Stimulated activated CD8-positive, alpha-beta memory T cell treated with anti-CD3 and anti-CD28 coated beads, Interleukin-15, amount 100 ng/mL, for 4 hours (primary cell): ENCODE results near the gene FOXL2.
A peak's percentile ranks its signal among the peaks of the same experiment; 100 is the strongest.

ENCODE experiments used
- DNase-seq, 2 donors: peaks; one replicate each; pipeline ENCODE4 v3.0.0-alpha.2; 2020; ENCODE audit warnings: low read depth in 2 of 2

Gene FOXL2

DNA sequence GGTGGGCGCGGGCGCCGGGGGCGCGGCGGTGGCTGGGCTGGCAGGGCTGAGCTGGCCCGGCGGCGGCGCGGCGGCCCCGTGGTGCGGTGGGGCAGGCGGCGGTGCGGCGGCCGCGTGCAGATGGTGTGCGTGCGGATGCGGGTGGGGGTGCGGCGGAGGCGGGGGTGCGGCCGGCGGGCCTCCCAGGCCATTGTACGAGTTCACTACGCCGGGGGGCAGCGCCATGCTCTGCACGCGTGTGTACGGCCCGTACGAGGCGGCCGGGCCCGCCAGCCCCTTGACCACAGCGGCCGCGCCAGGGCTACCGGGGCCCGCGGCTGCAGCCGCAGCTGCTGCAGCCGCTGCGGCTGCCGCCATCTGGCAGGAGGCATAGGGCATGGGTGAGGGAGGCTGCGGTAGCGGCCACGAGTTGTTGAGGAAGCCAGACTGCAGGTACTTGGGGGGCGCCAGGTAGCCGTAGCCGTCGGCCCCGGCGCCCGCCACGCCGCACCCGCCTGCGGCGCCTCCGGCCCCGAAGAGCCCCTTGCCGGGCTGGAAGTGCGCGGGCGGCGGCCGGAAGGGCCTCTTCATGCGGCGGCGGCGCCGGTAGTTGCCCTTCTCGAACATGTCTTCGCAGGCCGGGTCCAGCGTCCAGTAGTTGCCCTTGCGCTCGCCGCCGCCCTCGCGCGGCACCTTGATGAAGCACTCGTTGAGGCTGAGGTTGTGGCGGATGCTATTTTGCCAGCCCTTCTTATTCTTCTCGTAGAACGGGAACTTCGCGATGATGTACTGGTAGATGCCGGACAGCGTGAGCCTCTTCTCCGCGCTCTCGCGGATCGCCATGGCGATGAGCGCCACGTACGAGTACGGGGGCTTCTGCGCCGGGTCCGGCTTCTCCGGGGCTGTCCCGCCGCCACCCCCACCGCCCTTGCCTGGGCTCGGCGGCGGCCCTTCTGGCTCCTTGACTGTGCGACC, 951 bp downstream of the FOXL2 start:
- no peak for DNase-seq

DNA sequence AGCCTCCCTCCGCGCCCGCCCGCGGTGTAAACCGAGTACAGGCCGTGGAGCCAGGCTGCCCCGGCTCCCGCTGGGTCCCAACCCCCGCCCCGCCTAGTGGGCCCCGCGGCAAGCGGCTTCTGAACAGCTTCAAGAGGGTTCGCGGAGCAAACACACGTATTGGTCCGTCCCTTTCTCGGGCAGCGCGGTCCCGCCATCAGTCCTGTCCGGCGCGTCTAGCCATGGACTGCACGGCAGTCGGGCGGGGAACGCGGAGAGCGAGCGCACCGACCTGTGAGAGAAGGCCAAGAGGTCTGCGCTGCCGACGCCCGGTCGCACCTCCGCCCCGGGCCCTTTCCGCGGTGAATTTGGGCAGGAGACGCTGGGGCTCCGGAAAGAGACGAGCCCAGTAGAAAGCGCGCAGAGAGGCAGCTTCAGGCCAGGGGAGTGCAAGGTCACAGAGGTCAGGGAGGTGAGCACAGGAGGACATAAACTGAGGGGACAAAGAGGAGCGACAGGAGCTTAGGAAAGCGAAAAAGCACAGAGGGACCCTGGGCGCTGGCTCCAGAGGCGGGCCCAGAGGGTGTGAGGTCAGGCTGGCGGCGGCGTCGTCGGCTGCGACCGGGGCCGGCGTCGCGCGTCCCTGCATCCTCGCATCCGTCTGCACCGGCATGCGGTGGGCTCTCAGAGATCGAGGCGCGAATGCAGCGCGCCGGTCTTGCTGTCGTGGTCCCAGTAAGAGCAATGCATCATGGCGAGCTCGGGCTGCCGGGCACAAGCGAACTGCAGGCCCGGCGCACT, 1.8 kb downstream of the FOXL2 start:
- DNase-seq = no peak

DNA sequence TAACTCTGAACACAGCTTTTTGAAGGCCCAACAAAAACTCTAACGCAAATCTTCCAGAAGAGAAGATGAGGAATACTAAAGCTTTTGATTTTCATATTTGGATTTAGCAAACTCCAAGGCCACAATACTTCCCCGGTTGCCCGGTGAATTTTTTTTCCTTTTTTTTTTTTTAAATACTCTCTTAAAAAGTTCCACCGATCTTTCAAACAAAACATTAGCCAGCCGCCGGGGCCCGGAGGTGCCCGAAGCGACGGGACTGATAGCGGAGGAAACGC, 2.3 kb downstream of the FOXL2 start:
- DNase-seq = no peak

DNA sequence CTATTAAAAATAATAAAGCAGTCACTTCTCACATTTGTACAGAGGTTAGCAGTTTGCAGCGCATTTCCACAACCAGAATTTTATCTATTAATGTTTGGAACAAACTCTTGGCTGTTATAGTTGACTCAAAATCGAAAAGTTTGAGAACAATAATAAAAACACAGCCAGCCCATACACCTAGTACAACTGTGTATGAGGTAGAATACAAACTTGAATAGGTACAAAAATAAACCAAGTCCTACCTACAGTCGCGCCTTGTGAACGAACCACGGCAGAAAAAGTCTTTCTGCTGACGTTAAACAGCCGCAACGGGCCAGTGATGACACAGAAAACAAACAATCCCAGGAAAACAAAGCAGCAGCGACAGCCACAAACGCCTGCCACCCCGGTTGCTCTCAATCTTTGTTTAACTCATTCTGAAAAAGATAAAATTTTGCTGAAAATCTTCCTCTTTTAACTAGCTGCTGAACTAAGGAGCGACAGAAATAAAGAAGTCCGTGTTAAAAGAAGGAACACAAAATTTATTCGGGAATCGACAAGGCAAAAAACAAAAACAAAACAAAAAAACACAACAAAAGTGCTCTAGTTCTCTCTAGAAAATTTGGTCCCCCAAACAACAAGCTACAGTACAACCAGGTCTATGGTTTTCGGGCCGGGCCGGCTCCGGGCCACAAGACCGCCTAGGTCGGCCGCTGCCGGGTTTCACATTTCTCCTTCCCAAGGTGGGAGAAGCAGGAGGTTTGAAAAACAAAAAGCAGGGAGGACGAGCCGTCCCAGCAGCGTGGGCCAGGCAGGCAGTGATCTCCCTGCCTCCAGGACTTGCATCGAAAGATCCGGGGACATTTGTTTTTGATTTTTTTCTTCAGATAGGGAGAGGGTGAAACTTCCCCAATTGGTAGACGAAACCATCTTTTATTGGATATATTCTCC, 2.9 kb downstream of the FOXL2 start:
- DNase-seq = no peak

DNA sequence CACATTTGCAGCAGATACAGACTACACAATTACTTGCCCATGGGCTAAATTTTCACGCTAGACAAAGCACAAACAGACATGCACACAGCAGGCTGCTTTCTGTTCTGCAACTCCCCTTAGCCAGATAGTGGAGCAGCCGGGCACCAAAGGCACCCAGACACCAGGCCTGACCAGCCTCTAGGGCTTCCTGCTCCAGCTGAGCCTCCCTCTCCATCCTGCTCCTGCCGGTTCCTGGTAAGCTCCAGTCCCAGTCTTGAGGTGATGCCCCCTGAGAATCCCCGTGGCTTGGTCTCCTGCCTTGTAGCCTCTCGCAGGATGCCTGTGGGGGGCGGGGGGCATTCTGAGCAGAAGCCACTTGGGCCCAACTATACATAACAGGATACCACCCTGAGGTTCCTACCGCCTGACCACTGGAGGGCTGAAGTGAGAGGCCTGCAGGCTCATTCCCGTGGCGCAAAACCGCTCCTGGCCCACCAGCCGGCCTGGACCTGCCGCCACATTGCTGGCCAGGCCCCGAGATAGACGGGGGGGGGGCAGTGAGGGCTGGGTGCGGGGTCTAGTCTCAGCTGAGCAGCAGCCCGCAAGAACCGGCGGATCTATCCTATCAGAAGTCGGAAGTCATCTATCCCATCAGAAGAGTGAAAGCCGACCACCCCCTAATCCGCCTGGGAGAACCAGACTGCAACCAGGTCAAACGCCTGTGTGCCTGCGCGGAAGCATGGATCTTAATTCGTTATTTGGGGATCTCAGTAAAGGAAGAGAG, 3.9 kb downstream of the FOXL2 start:
- DNase-seq = no peak

DNA sequence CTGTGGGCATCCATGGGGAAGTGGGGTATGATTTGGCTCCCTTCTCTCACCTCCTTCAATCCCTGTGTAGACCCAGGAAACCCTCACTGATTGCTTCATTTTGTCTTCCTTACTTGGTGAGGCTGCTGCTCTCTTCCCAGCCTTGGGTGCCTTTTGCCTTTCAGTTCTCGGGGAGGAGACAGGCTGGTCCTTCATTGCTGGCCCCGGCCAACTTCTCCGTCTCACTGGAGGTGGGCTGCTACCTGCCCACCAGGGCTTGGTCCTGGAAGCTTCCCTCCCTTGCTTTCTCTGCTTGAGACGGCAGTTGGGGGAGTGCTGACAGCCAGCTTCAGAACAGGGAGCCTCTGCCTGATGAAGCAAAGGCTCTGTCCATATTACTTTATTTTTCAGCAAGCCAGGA, 4.7 kb downstream of the FOXL2 start:
- DNase-seq = no peak

DNA sequence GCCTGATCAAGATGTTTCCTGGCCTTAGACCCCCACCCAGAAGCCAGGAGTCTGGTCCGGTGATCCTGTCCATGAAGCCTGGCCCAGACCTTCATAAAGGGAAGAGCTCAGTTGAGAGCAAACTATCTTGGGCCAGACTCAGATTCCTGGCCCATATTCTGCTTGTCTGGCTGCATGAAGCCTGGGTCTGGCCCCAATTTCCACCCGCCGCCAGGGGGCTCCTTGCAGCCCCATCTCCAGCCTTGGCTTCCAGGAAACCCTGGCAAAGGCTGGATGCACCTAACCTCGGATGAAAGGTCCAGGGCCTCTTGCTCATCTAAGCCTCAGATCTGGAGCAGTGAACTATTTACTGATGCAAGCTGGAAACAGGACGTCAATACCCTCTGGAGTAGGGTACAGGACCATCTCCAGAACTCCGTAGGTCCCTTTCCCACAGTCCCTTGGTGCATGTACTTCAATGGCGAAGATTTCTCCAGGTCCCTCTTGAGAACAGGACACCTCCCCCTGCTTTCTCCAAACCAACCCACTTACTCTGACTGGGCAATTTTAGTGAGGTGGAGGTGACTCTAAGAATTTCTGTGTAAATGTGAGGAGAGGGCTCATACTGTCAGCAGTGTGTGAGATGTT, 5.6 kb downstream of the FOXL2 start:
- DNase-seq = no peak

DNA sequence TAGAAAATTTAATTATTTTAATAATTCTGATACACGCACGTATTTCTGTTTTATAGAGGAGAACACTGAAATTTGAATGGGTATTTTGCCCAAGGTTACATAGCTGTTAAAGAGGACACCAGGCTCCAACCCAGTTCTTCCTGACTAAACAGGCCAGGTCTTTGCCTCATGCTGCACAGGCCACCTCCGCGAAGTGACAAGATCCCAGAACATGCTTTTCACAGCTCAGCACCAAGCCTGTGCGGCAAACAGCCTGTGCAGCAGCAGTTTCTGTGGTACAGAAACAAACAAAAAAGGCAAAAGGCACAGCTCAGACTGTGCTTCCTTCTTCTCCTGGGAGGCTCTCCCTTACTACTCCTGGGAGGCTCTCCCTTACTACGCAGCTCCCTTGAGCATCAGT, 6.5 kb downstream of the FOXL2 start:
- DNase-seq = no peak

DNA sequence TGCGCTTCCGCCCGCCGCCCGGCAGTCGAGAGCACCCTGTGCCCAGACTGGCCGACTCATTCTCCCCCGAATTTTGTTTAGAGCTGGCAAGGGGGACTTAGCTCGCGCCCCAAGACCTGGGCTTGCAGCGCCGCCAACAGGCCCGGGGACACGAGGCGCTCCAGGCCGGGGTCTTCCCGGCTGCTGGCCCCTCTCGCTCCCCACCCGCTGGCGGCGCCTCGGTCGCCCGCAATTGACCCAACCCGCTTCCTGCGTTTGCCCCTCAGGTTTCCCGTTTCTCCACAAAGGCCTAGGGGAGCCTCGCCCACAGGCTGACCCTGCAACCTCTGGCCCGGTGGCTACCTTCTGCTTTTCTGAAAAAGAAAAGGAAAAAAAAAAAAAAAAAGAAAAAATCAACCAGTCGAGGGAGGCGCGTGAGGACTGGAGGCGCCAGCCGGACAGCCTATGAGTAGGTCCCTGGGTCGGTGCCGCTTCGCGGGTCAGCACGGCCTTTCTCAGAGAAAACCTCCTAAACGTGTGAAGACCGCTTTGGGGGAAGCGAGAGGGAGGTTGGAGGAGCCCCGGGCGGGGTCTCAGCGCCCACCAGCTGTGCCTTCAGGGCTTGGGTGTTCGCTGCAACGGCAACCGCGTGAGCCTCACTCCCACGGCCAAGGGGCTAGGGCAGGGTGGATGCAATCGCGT, 7.2 kb downstream of the FOXL2 start:
- DNase-seq = no peak

DNA sequence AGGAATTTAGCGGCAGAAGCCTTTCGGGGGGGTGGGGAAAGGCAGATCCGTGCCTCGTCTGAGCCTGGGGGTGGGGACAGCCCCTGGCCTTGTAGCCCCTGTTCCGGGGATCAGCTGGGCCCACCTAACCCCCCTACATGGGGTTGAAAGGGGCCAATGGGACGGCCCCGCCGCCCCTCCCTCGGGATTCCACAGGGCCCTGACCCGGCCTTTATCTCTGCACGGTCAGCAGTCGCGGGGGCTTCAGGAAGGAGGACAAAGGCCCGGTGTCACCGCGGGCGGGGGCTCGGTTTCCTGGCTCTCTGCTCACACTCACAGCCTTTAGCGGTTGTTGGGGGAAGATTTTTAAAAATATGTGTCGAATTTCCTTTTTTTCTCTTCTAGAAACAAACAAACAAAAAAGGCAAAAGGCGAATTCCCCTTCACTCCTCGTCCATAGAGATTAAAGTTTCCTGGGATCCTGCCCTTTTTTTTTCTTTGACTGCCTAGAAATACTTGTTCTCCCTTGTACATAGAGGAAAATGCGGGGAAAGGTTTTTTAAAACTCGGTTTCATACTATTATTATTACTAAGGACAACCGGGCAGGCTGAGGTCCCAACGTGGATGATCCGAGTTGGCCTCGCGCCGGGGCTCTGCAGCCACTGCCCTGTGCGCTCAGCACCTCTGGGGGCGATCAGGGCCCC, 7.9 kb downstream of the FOXL2 start:
- no peak for DNase-seq

DNA sequence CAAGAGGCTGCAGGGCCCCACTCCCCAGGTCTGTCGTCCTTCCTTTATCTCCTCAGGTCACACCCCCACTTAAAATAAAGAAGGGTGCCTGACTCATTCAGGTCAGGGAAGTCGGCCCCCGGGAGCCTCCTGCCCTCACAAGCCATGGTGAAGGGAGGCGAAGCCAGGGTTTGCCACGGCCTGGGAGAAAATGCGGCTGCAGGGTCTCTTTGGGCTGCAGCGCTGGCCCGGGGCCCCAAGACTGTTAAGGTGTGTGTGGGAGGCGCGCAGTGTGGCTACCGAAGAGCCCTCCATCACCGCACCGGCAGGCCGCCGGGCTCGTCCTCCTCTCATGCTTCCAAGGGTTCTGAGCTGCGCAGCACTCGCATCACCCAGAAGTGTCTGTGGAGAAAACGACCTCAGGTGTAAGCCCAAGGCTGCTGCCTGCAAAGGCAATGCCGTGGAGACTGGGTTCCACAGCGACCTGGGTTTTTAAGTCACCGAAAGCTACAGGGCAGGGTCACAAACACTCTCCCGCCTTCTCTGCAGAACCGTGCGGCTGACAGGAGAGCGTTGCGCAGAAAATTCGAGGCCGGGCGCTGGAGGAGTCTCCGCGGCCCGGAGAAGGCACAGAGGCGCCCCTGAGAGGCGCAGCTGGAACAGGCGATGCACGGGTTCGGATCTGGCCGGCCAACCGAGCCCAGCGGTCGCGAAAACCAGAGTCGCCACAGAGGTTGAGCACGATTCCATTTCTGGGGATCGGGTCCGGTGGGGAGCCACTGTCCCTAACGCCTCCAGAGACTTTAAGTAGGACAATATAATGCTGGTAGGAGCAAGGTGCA, 8.7 kb downstream of the FOXL2 start:
- no peak for DNase-seq

DNA sequence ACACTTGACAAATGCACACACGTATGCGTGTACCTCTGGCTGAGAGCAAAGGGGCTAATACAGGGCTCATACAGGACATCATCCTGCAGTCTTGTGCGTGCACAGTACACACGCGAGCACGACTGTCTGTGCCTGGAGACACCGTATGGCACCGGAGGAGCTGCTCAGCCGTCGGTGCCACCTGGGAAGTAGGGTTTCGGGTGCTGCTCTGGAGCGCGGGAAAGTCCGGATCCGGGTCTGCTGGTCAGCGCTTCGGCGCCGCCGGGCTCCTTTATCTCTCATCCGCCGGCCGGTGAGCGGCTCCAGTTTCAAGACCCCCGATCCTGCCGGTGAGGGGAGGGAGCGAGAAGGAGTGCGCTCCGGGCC, 9.3 kb downstream of the FOXL2 start:
- DNase-seq = no peak

DNA sequence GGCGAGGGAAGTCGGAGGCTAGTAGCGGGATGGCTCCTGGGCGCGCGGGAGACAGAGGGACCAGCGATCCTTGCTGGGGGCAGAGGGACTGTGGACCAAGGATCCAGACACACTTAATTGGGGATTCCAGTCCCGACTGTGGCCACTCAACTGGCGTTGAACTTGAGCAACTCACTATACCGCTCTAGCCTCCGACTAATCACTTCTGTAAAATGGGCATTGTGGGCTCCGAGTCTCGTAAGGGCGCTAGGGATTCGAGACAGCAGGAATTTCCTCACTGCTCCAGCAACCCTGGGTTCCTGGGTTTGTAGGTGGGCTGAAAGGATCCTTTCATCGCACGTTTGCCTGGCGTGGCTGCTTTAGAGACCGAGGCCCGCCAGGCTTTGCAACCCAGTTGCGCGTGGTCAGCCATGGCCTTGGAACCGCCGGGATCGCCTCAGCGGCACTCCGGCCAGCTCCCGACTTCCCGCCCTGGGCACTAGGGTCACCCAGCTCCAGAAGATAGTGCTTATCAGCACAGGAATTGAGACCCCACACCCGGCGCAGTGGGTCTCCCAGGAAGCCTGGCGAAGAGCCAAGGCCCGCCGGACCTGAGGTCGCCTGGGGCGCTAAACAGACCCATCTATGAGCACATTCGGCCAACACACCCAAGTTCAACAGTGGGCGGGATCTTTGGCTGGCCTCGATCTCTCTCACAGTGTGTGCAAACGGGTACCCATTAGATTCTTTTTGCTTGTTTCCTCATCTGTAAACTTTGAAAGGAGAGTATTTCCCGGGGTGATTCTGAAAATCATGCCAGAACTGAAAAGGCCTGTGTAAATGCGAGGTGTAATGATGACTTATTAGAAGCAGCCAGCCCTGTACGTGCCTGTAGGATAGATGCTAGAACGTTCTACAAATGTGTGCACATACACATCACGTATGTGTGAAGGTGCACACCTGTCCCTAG, 9.9 kb downstream of the FOXL2 start:
- no peak for DNase-seq

DNA sequence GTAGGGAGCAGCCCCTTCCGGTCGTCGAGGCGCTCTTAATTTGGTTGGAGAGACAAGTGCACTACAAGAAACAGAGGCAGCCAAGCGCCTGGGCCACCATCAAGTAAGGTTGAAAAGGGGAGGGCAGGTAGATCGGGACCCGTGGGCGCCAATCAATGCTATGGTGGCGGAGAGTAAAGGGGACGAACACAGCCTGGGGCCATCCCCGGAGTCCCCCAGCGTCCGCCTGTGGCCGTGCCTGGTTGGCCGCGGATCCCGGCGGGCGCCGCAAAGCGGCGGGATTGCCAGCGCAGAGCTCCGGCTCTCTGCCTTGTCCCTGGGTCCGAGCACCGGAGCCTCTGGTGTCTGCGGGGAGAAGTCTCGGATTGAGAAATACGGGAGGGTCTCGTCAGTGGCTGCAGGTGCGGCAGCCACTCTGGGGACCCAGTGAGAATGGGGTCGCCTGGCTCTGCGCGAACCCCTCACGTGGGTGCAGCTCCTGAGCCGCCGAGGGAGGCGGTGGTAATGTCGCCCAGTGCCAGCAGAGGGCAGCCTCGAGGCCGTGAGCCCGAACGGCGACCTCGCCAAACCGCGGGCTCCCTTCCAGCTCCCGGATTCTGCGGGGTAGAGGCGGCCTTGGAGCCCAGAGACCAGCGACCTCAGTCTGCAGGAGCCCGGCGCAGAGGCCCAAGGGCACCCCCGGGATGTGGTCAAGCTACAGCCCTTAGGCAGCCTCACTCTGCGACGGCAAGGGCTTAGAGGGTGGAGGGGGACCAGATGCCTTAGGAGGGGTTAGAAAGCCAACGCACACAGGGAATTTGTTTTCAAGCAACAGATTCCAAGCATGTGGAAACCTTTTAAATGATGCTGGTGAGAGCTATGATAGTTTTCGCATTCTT, 10.8 kb downstream of the FOXL2 start:
- peak; percentile 19 to 23 for DNase-seq

DNA sequence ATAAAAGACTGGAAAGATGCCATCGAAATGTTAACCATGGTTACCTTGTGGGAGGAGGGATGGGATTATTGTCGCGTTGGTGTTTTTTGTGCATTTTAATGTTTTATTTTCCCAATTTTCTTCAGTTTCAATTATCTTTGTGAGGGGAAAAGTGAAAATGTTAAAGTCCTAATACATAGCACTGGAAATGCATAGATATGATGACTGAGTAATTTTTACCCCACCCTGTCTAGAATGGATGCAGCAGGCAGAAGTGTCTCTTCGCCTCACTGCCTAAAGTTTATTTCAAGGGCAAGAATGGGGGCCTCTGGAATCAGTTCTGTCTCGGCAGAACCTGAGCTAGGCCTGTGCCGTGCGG, 11.5 kb downstream of the FOXL2 start:
- no peak for DNase-seq

DNA sequence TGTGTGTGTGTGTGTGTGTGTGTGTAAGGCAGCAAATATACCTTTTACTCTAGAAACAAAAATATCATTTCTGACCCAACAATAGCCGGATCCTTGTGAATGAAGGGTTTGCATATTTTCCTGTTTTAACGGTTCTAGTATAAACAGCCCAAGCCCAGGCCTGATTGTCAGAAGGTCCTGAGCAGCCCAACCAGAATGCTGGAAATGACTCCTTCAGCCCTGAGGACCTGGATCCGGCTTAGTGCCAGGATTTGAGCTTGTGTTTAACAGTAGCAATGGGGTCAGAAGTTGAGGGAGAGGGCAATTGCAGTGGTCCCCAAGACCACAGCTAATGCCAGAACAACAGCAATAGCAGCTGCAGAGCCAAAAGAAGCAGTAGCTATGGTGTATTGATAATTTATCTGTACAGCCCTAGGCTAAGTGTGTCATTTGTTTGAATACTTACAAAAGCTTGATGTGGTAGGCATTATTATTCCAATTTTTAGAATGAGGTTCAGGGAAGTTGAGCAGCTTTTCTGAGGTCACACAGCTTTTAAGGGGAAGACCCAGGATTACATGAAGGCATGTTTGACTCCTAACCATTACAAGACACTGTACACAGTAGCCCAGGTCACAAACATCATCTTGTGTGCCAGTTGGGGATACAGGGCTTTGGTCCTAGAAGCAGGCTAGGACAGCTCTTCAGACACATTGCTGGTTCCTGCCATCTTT, 12.8 kb downstream of the FOXL2 start:
- no peak for DNase-seq
